ENCODE results near the gene RABEPK. TPM values are rescaled to one million over a fixed set of nuclear protein-coding genes. Genes with fewer than 3 reads are reported as not detected.
"Not testable (repeated sequence)": the region's sequence is repeated elsewhere in the genome, so short reads cannot be mapped to it uniquely, and the experiment has no call there.

The RABEPK gene
- total RNA-seq, 1 experiment from 2014 or later = 39.9 TPM

GRCh38 chr9:125189361-125190289 is 10.7 kb upstream of the RABEPK start, which contains the start of gene PPP6C:
PPP6C (minus strand) TSS chr9:125189803; CDS start chr9:125189718, 85 bp downstream.
- DNase-seq (ENCODE audit: low read depth) = peak; percentile 87
- in situ Hi-C loops (cut with HindIII; ENCODE audit: low pct_unique_long_range_greater_than_20kb, low sequenced_read_pairs) = no loop called here

- in situ Hi-C loops (cut with HindIII; ENCODE audit: low pct_unique_long_range_greater_than_20kb, low sequenced_read_pairs) = no loop called here
- no peak for DNase-seq (ENCODE audit: low read depth)
Measured at GRCh38 chr9:125190361-125190801, 10.0 kb upstream of the RABEPK start.

- in situ Hi-C loops (cut with HindIII; ENCODE audit: low pct_unique_long_range_greater_than_20kb, low sequenced_read_pairs); DNase-seq (ENCODE audit: low read depth): not testable (repeated sequence)
Measured at GRCh38 chr9:125194466-125194865, 5.9 kb upstream of the RABEPK start.

GRCh38 chr9:125195591-125195990 is 4.8 kb upstream of the RABEPK start:
- in situ Hi-C loops (cut with HindIII; ENCODE audit: low pct_unique_long_range_greater_than_20kb, low sequenced_read_pairs); DNase-seq (ENCODE audit: low read depth): not testable (repeated sequence)

- DNase-seq (ENCODE audit: low read depth) = no peak
- in situ Hi-C loops (cut with HindIII; ENCODE audit: low pct_unique_long_range_greater_than_20kb, low sequenced_read_pairs) = no loop called here
Measured at GRCh38 chr9:125202846-125203618, 2.7 kb downstream of the RABEPK start.

GRCh38 chr9:125204477-125204876 is 4.1 kb downstream of the RABEPK start:
- in situ Hi-C loops (cut with HindIII; ENCODE audit: low pct_unique_long_range_greater_than_20kb, low sequenced_read_pairs) = no loop called here
- DNase-seq (ENCODE audit: low read depth) = no peak

GRCh38 chr9:125214186-125214585 is 13.8 kb downstream of the RABEPK start:
- no peak for DNase-seq (ENCODE audit: low read depth)
- in situ Hi-C loops (cut with HindIII; ENCODE audit: low pct_unique_long_range_greater_than_20kb, low sequenced_read_pairs) = no loop called here

GRCh38 chr9:125218621-125219020 is 18.3 kb downstream of the RABEPK start:
- DNase-seq (ENCODE audit: low read depth) = no peak
- in situ Hi-C loops (cut with HindIII; ENCODE audit: low pct_unique_long_range_greater_than_20kb, low sequenced_read_pairs) = no loop called here

- DNase-seq (ENCODE audit: low read depth); in situ Hi-C loops (cut with HindIII; ENCODE audit: low pct_unique_long_range_greater_than_20kb, low sequenced_read_pairs): not testable (repeated sequence)
Measured at GRCh38 chr9:125224858-125225257, 24.5 kb downstream of the RABEPK start.

- no peak for DNase-seq (ENCODE audit: low read depth)
- in situ Hi-C loops (cut with HindIII; ENCODE audit: low pct_unique_long_range_greater_than_20kb, low sequenced_read_pairs) = no loop called here
Measured at GRCh38 chr9:125227761-125228160, 27.4 kb downstream of the RABEPK start.

- in situ Hi-C loops (cut with HindIII; ENCODE audit: low pct_unique_long_range_greater_than_20kb, low sequenced_read_pairs) = no loop called here
- peak; percentile 83 for DNase-seq (ENCODE audit: low read depth)
Measured at GRCh38 chr9:125233678-125234077, 33.3 kb downstream of the RABEPK start.

GRCh38 chr9:125234099-125234498 is 33.8 kb downstream of the RABEPK start:
- DNase-seq (ENCODE audit: low read depth); in situ Hi-C loops (cut with HindIII; ENCODE audit: low pct_unique_long_range_greater_than_20kb, low sequenced_read_pairs): not testable (repeated sequence)

GRCh38 chr9:125235804-125236519 is 35.6 kb downstream of the RABEPK start:
- DNase-seq (ENCODE audit: low read depth) = no peak

GRCh38 chr9:125236520-125237159 is 36.3 kb downstream of the RABEPK start:
- DNase-seq (ENCODE audit: low read depth); in situ Hi-C loops (cut with HindIII; ENCODE audit: low pct_unique_long_range_greater_than_20kb, low sequenced_read_pairs): not testable (repeated sequence)

More at GRCh38 chr9:125235804-125236519, 35.6 kb downstream of the RABEPK start:
- in situ Hi-C loops (cut with HindIII; ENCODE audit: low pct_unique_long_range_greater_than_20kb, low sequenced_read_pairs) = no loop called here

GRCh38 chr9:125238127-125238914 is 38.0 kb downstream of the RABEPK start:
- DNase-seq (ENCODE audit: low read depth) = no peak
- in situ Hi-C loops (cut with HindIII; ENCODE audit: low pct_unique_long_range_greater_than_20kb, low sequenced_read_pairs) = no loop called here

GRCh38 chr9:125238915-125239446 is 38.6 kb downstream of the RABEPK start:
- in situ Hi-C loops (cut with HindIII; ENCODE audit: low pct_unique_long_range_greater_than_20kb, low sequenced_read_pairs) = no loop called here
- no peak for DNase-seq (ENCODE audit: low read depth)

Measured in Caki2 (cell line).